Measurements from ENCODE around the gene ISLR.

The ISLR gene

GRCh38 chr15:74132681-74133651 is 40.5 kb upstream of the ISLR start:
- Histone ChIP-seq H3K36me3 (ENCODE audit: control insufficient read depth in 2 of 2, insufficient read depth in 1 of 2, low read length in 2 of 2) (no peaks in the 10 kb centered on the region), H3K4me1 (ENCODE audit: control insufficient read depth, insufficient read depth, low read length) (peaks cover 16% of the 10 kb centered on the region), H3K9me3 (ENCODE audit: control insufficient read depth, insufficient read depth, low read depth, low read length) (no peaks in the 10 kb centered on the region), H3K27ac (ENCODE audit: extremely low read depth, low read depth, low read length) (no peak overlapping the region), H3K4me3 (ENCODE audit: low read depth, low read length) (no peak overlapping the region)
- no peak for TF ChIP-seq ZSCAN18 (tag by site-specific recombination; IDR thresholded peaks at IDR 0.05)
- TF ChIP-seq PBX3 (CRISPR knock-in tag; IDR thresholded peaks at IDR 0.05) = 0 out of 2 replicates have a peak, but pooled peaks have one; percentile 31
- ChIA-PET CTCF (interaction anchor here (1.3 kb wide), 1 partner anchor 189 kb away, joined by 3 read pairs; no protein-coding TSS in a partner anchor), POLR2A (no interaction called here)

- H3K9me3 ChIP-seq (ENCODE audit: control insufficient read depth, insufficient read depth, low read depth, low read length) = no peaks in the 10 kb centered on the region
- no peak for TF ChIP-seq HIC1 (tag by site-specific recombination; IDR thresholded peaks at IDR 0.05)
- 0 out of 2 replicates have a peak, but pooled peaks have one; percentile 19 for TF ChIP-seq ZNF513 (tag by site-specific recombination; IDR thresholded peaks at IDR 0.05)
- TF ChIP-seq ZNF629 (tag by site-specific recombination; IDR thresholded peaks at IDR 0.05) = no peak
- H3K36me3 ChIP-seq (ENCODE audit: control insufficient read depth in 2 of 2, insufficient read depth in 1 of 2, low read length in 2 of 2) = no peaks in the 10 kb centered on the region
- POLR2A ChIA-PET = no interaction called here
- no peak overlapping the region for H3K27ac ChIP-seq (ENCODE audit: extremely low read depth, low read depth, low read length)
- no peak overlapping the region for H3K4me3 ChIP-seq (ENCODE audit: low read depth, low read length)
- peaks cover 14% of the 10 kb centered on the region for H3K4me1 ChIP-seq (ENCODE audit: control insufficient read depth, insufficient read depth, low read length)
- CTCF ChIA-PET = interaction anchor here (0.9 to 1.1 kb wide), 2 partner anchors 11 to 109 kb away, joined by 4 read pairs; no protein-coding TSS in a partner anchor
These were observed 39.7 kb upstream of the ISLR start for GRCh38 chr15:74133694-74134386.

GRCh38 chr15:74134387-74135027 is 39.0 kb upstream of the ISLR start:
- TF ChIP-seq ATF2 (tag by site-specific recombination; IDR thresholded peaks at IDR 0.05; ENCODE audit: low read depth) (no peak), ZNF449 (tag by site-specific recombination; IDR thresholded peaks at IDR 0.05) (0 out of 2 replicates have a peak, but pooled peaks have one; percentile 34), CTCF (tag by site-specific recombination; IDR thresholded peaks at IDR 0.05) (0 out of 2 replicates have a peak, but pooled peaks have one; percentile 33)
- Histone ChIP-seq H3K36me3 (ENCODE audit: control insufficient read depth in 2 of 2, insufficient read depth in 1 of 2, low read length in 2 of 2) (no peaks in the 10 kb centered on the region), H3K27ac (ENCODE audit: extremely low read depth, low read depth, low read length) (no peak overlapping the region), H3K4me3 (ENCODE audit: low read depth, low read length) (no peak overlapping the region), H3K4me1 (ENCODE audit: control insufficient read depth, insufficient read depth, low read length) (peaks cover 14% of the 10 kb centered on the region), H3K9me3 (ENCODE audit: control insufficient read depth, insufficient read depth, low read depth, low read length) (no peaks in the 10 kb centered on the region)
- ChIA-PET CTCF (interaction anchor here (0.7 to 1.1 kb wide), 3 partner anchors 12 to 108 kb away, joined by 3 to 4 read pairs (median 4); no protein-coding TSS in a partner anchor), POLR2A (interaction anchor here (0.6 kb wide), 1 partner anchor 155 kb away, joined by 3 read pairs; no protein-coding TSS in a partner anchor)

Measured in HEK293 (cell line).